Suprapubic skin (tissue), 4 donors: Measurements from ENCODE around the gene E2F1. TPM values are rescaled to one million over a fixed set of nuclear protein-coding genes. Genes with fewer than 3 reads are reported as not detected.

Experiments
- DNase-seq, 2 donors: peaks; one replicate each; pipeline ENCODE4 v3.0.0-alpha.2; 2019; ENCODE audit warnings: low spot score in 2 of 2
- H3K27ac ChIP-seq: fragments of 200-600 bp; sonication (generic); one replicate; pipeline ENCODE4 v1.5.1; 2019
- H3K27me3 ChIP-seq: fragments of 200-600 bp; sonication (generic); one replicate; pipeline ENCODE4 v1.5.1; 2019
- H3K36me3 ChIP-seq: fragments of 200-600 bp; sonication (generic); one replicate; pipeline ENCODE4 v1.5.1; 2019
- H3K4me1 ChIP-seq: fragments of 200-600 bp; sonication (generic); one replicate; pipeline ENCODE4 v1.5.1; 2019
- H3K4me3 ChIP-seq: fragments of 200-600 bp; sonication (generic); one replicate; pipeline ENCODE4 v1.5.1; 2019; ENCODE audit warnings: mild to moderate bottlenecking
- H3K9me3 ChIP-seq: fragments of 200-600 bp; sonication (generic); one replicate; pipeline ENCODE4 v1.5.1; 2019
- CTCF ChIP-seq, 2 donors: fragments of 200-600 bp in 1 of 2; fragments of 450-650 bp in 1 of 2; sonication (generic) in 1 of 2; IDR thresholded peaks; one replicate each; pipeline ENCODE4 v1.5.1; 2016 to 2019; ENCODE audit warnings: antibody characterized with exemption in 2 of 2, mild to moderate bottlenecking in 1 of 2, moderate library complexity in 1 of 2
- EP300 ChIP-seq: sonication (generic); formaldehyde crosslinking; IDR thresholded peaks from one replicate; pipeline ENCODE4 v1.6.1; 2017; ENCODE audit warnings: antibody characterized with exemption
- POLR2A ChIP-seq, 2 donors: fragments of 450-650 bp; IDR thresholded peaks; one replicate each; pipeline ENCODE4 v1.6.1; 2017; ENCODE audit warnings: antibody characterized with exemption in 2 of 2, mild to moderate bottlenecking in 2 of 2, moderate library complexity in 2 of 2
- POLR2AphosphoS5 ChIP-seq, 3 donors: sonication (generic); formaldehyde crosslinking; IDR thresholded peaks; one replicate each; pipeline ENCODE4 v1.6.1; 2017; ENCODE audit warnings: antibody characterized with exemption in 3 of 3
- WGBS: methylation state at CpG from one replicate; pipeline ENCODE4 v1.1.5; 2018; 5-methylcytosine and 5-hydroxymethylcytosine counted together
- total RNA-seq, 4 donors: library from RNA; depleted of rRNA; stranded (reverse); fragments of >200 nt; gene quantifications; one replicate each; pipeline ENCODE4 v1.1.0, GENCODE V29; 2016

E2F1 gene
- total RNA-seq, 4 donors from 2014 or later, result 3.5 to 5.6 (median 4.6) TPM

- Histone ChIP-seq H3K9me3 (no peaks in the 10 kb centered on the region), H3K4me3 (no peak overlapping the region), H3K27ac (no peak overlapping the region), H3K36me3 (no peaks in the 10 kb centered on the region), H3K4me1 (no peaks in the 10 kb centered on the region), H3K27me3 (no peaks in the 10 kb centered on the region)
- 79% methylated on average over 7 of the region's 7 CpGs for WGBS
- DNase-seq, result no peak
- TF ChIP-seq EP300, result no peak
- TF ChIP-seq CTCF (IDR thresholded peaks at IDR 0.05), result no peak
- TF ChIP-seq POLR2A (IDR thresholded peaks at IDR 0.05), result no peak
- no peak for TF ChIP-seq POLR2AphosphoS5 (IDR thresholded peaks at IDR 0.05)
These were observed 39.6 kb upstream of the E2F1 start for GRCh38 chr20:33725607-33726264.

- no peak overlapping the region for H3K4me3 ChIP-seq
- 81% methylated on average over 14 of the region's 14 CpGs for whole genome bisulfite sequencing
- H3K9me3 ChIP-seq, result no peaks in the 10 kb centered on the region
- H3K4me1 ChIP-seq, result peaks cover 5% of the 10 kb centered on the region
- H3K36me3 ChIP-seq, result no peaks in the 10 kb centered on the region
- TF ChIP-seq EP300 (no peak), CTCF (IDR thresholded peaks at IDR 0.05) (no peak), POLR2AphosphoS5 (IDR thresholded peaks at IDR 0.05) (no peak), POLR2A (IDR thresholded peaks at IDR 0.05) (no peak)
- no peak for DNase-seq
- H3K27ac ChIP-seq, result no peak overlapping the region
- H3K27me3 ChIP-seq, result no peaks in the 10 kb centered on the region
These were observed 38.4 kb upstream of the E2F1 start for GRCh38 chr20:33724439-33725094.

- DNase-seq, result no peak
- H3K27ac ChIP-seq, result no peak overlapping the region
- H3K9me3 ChIP-seq, result no peaks in the 10 kb centered on the region
- TF ChIP-seq POLR2A (IDR thresholded peaks at IDR 0.05), result no peak
- TF ChIP-seq POLR2AphosphoS5 (IDR thresholded peaks at IDR 0.05), result no peak
- TF ChIP-seq EP300, result no peak
- no peak for TF ChIP-seq CTCF (IDR thresholded peaks at IDR 0.05)
- H3K4me3 ChIP-seq, result no peak overlapping the region
- H3K36me3 ChIP-seq, result no peaks in the 10 kb centered on the region
- WGBS, result 97% methylated on average over 11 of the region's 11 CpGs
- H3K4me1 ChIP-seq, result peaks cover 14% of the 10 kb centered on the region
- H3K27me3 ChIP-seq, result no peaks in the 10 kb centered on the region
These were observed 35.4 kb upstream of the E2F1 start for GRCh38 chr20:33721391-33722140.

- Histone ChIP-seq H3K4me3 (peak within 1 kb of the TSS; percentile 76), H3K4me1 (peaks cover 14% of the 10 kb centered on the region), H3K9me3 (no peaks in the 10 kb centered on the region), H3K27ac (peak within 1 kb of the TSS; percentile 59), H3K27me3 (no peaks in the 10 kb centered on the region), H3K36me3 (no peaks in the 10 kb centered on the region)
- peak in 2 of 3 donors; percentile 35 to 57 for TF ChIP-seq POLR2AphosphoS5 (IDR thresholded peaks at IDR 0.05)
- TF ChIP-seq EP300, result no peak
- peak; percentile 94 to 96 for DNase-seq
- WGBS, result 3% methylated on average over 22 of the region's 46 CpGs
These were observed 34.0 kb upstream of the E2F1 start, which contains the start of gene PXMP4 for GRCh38 chr20:33719989-33720709. Gene PXMP4 (minus strand): TSS chr20:33720310. CDS start chr20:33720207, 103 bp downstream.

GRCh38 chr20:33719277-33719988 is 33.2 kb upstream of the E2F1 start:
- DNase-seq, result no peak
- no peaks in the 10 kb centered on the region for H3K36me3 ChIP-seq
- H3K9me3 ChIP-seq, result no peaks in the 10 kb centered on the region
- WGBS, result 42% methylated on average over 13 of the region's 13 CpGs
- TF ChIP-seq EP300 (no peak), POLR2A (IDR thresholded peaks at IDR 0.05) (no peak), POLR2AphosphoS5 (IDR thresholded peaks at IDR 0.05) (no peak), CTCF (IDR thresholded peaks at IDR 0.05) (no peak)
- no peaks in the 10 kb centered on the region for H3K27me3 ChIP-seq
- peak overlapping the region; percentile 59 for H3K27ac ChIP-seq
- H3K4me3 ChIP-seq, result peak overlapping the region; percentile 76
- H3K4me1 ChIP-seq, result peaks cover 14% of the 10 kb centered on the region
